ENCODE results near the gene SAMM50. TPM values are rescaled to one million over a fixed set of nuclear protein-coding genes. Genes with fewer than 3 reads are reported as not detected.

SAMM50 gene
- total RNA-seq, 4 donors from 2014 or later = 24.3 to 29.4 (median 28.1) TPM

DNA sequence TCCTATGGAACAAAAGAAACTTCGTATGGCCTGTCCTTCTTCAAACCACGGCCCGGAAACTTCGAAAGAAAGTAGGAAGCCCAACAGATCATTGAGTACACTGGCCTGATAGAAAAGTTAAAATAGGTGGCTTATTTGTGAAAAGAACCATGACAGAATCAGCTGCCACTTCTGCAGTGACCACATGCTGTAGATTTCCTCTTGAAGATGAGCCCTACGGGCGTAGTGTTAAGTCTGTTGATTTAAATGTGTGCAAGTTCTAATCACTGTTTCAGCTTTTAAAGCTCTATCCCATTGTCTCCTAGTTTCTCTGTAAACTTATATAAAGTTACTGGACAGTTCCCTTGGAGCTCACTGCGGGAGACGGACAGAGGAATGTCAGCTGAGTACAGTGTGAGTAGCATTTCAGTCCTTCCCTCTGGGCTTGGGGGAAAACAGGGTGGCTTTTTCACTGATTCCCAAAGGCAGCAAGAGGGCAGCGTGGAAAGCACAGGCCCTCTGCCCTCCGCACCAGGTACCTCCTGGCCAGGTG is 17.8 kb downstream of the SAMM50 start:
- Histone ChIP-seq H3K4me1 (no peaks in the 10 kb centered on the region), H3K27me3 (no peaks in the 10 kb centered on the region), H3K27ac (no peak overlapping the region), H3K9me3 (no peaks in the 10 kb centered on the region), H3K4me3 (no peak overlapping the region), H3K36me3 (peaks cover 3 to 100% (median 45%) of the 10 kb centered on the region in 3 donors)
- WGBS, 2 donors = 92 to 93% methylated on average over 9 to 10 of the region's 10 CpGs
- TF ChIP-seq EP300 (IDR thresholded peaks at IDR 0.05) (no peak), POLR2A (IDR thresholded peaks at IDR 0.05) (no peak), CTCF (IDR thresholded peaks at IDR 0.05) (no peak)
- no peak for DNase-seq (ENCODE audit: low spot score in 2 of 2)

DNA sequence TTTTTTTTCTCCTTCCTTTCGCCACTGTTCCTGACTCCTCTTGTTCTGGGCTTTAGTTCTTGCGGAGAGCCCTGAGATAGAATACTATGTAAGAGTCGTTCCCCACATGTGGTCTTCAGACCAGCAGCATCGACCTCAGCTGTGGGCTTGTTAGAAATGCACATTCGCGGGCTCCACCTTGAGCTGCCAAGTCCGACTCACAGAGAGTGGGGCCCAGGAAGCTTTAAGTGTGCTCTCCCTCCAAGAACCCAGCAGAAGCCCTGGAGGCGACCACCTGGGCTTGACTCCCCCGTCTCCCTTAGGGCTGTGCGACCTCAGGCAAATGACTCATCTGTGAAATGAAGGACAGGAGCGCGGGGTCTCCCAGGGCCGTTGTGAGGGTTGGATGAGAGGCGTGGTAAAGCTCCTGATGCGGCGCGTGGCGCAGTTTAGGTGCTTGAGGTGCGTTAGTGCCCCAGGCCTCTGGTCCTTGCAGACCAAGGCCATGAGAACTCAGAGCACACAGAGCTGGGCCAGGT is 18.8 kb downstream of the SAMM50 start:
- DNase-seq (ENCODE audit: low spot score in 2 of 2) = no peak
- Histone ChIP-seq H3K36me3 (peaks cover 3 to 99% (median 43%) of the 10 kb centered on the region in 3 donors), H3K4me3 (no peak overlapping the region), H3K27me3 (no peaks in the 10 kb centered on the region), H3K9me3 (no peaks in the 10 kb centered on the region), H3K27ac (no peak overlapping the region), H3K4me1 (no peaks in the 10 kb centered on the region)
- TF ChIP-seq POLR2A (IDR thresholded peaks at IDR 0.05) (no peak), CTCF (IDR thresholded peaks at IDR 0.05) (no peak), EP300 (IDR thresholded peaks at IDR 0.05) (no peak)
- 93 to 95% methylated on average over 18 to 19 of the region's 19 CpGs for WGBS, 2 donors

DNA sequence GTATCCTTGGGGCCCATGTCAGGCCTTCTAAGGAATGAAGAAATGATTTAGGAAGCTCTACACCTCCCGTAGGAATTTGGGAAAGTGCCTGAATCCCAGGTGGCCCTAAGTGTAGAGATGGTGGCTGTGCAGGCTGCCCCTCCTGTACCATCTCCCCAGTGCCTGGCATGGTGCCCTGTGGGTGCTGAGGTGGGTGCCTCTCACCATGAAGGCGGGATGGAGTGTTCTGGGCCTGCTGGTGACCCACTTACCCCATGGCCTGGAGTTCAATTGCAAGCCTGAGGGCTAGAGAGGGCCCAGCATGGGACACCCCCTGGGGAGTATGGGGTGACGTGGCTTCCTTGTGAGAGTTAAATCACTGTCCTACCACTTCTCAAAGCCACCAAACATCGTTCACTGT is 19.8 kb downstream of the SAMM50 start:
- WGBS, 2 donors = 76 to 83% methylated on average over 3 to 4 of the region's 4 CpGs
- TF ChIP-seq POLR2A (IDR thresholded peaks at IDR 0.05) (no peak), EP300 (IDR thresholded peaks at IDR 0.05) (no peak), CTCF (IDR thresholded peaks at IDR 0.05) (no peak)
- H3K4me3 ChIP-seq = no peak overlapping the region
- H3K36me3 ChIP-seq = peaks cover 3 to 99% (median 41%) of the 10 kb centered on the region in 3 donors
- no peaks in the 10 kb centered on the region for H3K4me1 ChIP-seq
- H3K9me3 ChIP-seq = no peaks in the 10 kb centered on the region
- no peak for DNase-seq (ENCODE audit: low spot score in 2 of 2)
- no peak overlapping the region for H3K27ac ChIP-seq
- H3K27me3 ChIP-seq = no peaks in the 10 kb centered on the region

- H3K4me3 ChIP-seq = no peak overlapping the region
- H3K9me3 ChIP-seq = no peaks in the 10 kb centered on the region
- peaks cover 3 to 92% (median 45%) of the 10 kb centered on the region in 3 donors for H3K36me3 ChIP-seq
- TF ChIP-seq POLR2A (IDR thresholded peaks at IDR 0.05) (no peak), CTCF (IDR thresholded peaks at IDR 0.05) (no peak), EP300 (IDR thresholded peaks at IDR 0.05) (no peak)
- H3K27me3 ChIP-seq = no peaks in the 10 kb centered on the region
- DNase-seq (ENCODE audit: low spot score in 2 of 2) = no peak
- 83 to 91% methylated on average over 19 of the region's 19 CpGs for WGBS, 2 donors
- no peaks in the 10 kb centered on the region for H3K4me1 ChIP-seq
- H3K27ac ChIP-seq = no peak overlapping the region
Measured at GRCh38 chr22:43976861-43977795, 21.9 kb downstream of the SAMM50 start.

- no peak overlapping the region for H3K4me3 ChIP-seq
- TF ChIP-seq POLR2A (IDR thresholded peaks at IDR 0.05) (no peak), EP300 (IDR thresholded peaks at IDR 0.05) (no peak), CTCF (IDR thresholded peaks at IDR 0.05) (no peak)
- no peaks in the 10 kb centered on the region for H3K27me3 ChIP-seq
- H3K4me1 ChIP-seq = no peaks in the 10 kb centered on the region
- no peaks in the 10 kb centered on the region for H3K9me3 ChIP-seq
- no peak for DNase-seq (ENCODE audit: low spot score in 2 of 2)
- 94% methylated on average over 4 of the region's 4 CpGs for WGBS, 2 donors
- no peak overlapping the region for H3K27ac ChIP-seq
- H3K36me3 ChIP-seq = peaks cover 3 to 92% (median 40%) of the 10 kb centered on the region in 3 donors
Measured at GRCh38 chr22:43978558-43978957, 23.3 kb downstream of the SAMM50 start.
